CD4-positive, alpha-beta T cell treated with Interleukin-4 for 1 hour (primary cell): Measurements from ENCODE around the gene ADH1C.
"Not testable (repeated sequence)": the region's sequence is repeated elsewhere in the genome, so short reads cannot be mapped to it uniquely, and the experiment has no call there.

ENCODE experiments used
- DNase-seq, 2 donors: peaks; one replicate each; pipeline ENCODE4 v3.0.0-alpha.2; 2020 to 2022

The ADH1C gene

GRCh38 chr4:99356992-99357391 is 4.4 kb upstream of the ADH1C start:
- DNase-seq: no peak

GRCh38 chr4:99356149-99356548 is 3.6 kb upstream of the ADH1C start:
- DNase-seq: not testable (repeated sequence)

GRCh38 chr4:99351487-99351886 is 1.1 kb downstream of the ADH1C start:
- no peak for DNase-seq

- DNase-seq: no peak
Observed at GRCh38 chr4:99349338-99349737, 3.2 kb downstream of the ADH1C start.

- DNase-seq: not testable (repeated sequence)
Observed at GRCh38 chr4:99342624-99343023, 9.9 kb downstream of the ADH1C start.

GRCh38 chr4:99341426-99341825 is 11.1 kb downstream of the ADH1C start:
- no peak for DNase-seq

GRCh38 chr4:99339172-99339571 is 13.4 kb downstream of the ADH1C start:
- DNase-seq: no peak

GRCh38 chr4:99336553-99336952 is 16.0 kb downstream of the ADH1C start:
- DNase-seq: no peak

- DNase-seq: no peak
Observed at GRCh38 chr4:99334880-99335279, 17.7 kb downstream of the ADH1C start.

- DNase-seq: no peak
Observed at GRCh38 chr4:99330648-99331047, 21.9 kb downstream of the ADH1C start.

GRCh38 chr4:99329876-99330275 is 22.7 kb downstream of the ADH1C start:
- no peak for DNase-seq

- DNase-seq: no peak
Observed at GRCh38 chr4:99324979-99325378, 27.6 kb downstream of the ADH1C start.

GRCh38 chr4:99324361-99324760 is 28.2 kb downstream of the ADH1C start:
- DNase-seq: no peak

GRCh38 chr4:99323756-99324155 is 28.8 kb downstream of the ADH1C start:
- DNase-seq: no peak

GRCh38 chr4:99321241-99322191 is 31.0 kb downstream of the ADH1C start, which contains the start of gene ADH1B:
TSS of gene ADH1B (minus strand) at chr4:99321401. CDS start at chr4:99321331, 70 bp downstream.
- no peak for DNase-seq

GRCh38 chr4:99317811-99318210 is 34.7 kb downstream of the ADH1C start:
- DNase-seq: not testable (repeated sequence)

GRCh38 chr4:99317354-99317753 is 35.2 kb downstream of the ADH1C start:
- DNase-seq: no peak

- DNase-seq: no peak
Observed at GRCh38 chr4:99315839-99316238, 36.7 kb downstream of the ADH1C start.

- DNase-seq: no peak
Observed at GRCh38 chr4:99314211-99314610, 38.3 kb downstream of the ADH1C start.

- no peak for DNase-seq
Observed at GRCh38 chr4:99310389-99310788, 42.2 kb downstream of the ADH1C start.

GRCh38 chr4:99305638-99306400 is 46.7 kb downstream of the ADH1C start:
- no peak for DNase-seq

GRCh38 chr4:99301376-99302164 is 51.0 kb downstream of the ADH1C start:
- DNase-seq: no peak

GRCh38 chr4:99300934-99301333 is 51.6 kb downstream of the ADH1C start:
- no peak for DNase-seq
